HG03571 (cell line): Measurements from ENCODE around the gene METTL15.
"Not testable (repeated sequence)": the region's sequence is repeated elsewhere in the genome, so short reads cannot be mapped to it uniquely, and the experiment has no call there.

Experiments used
- ATAC-seq: cut with Tn5 transposase; IDR thresholded peaks from one replicate; pipeline ENCODE4 v1.9.1; 2021; ENCODE audit not compliant: unreplicated experiment

The METTL15 gene

GRCh38 chr11:28110108-28110820, 2.1 kb downstream of the METTL15 start:
- peak; percentile 34 for ATAC-seq

- ATAC-seq, result no peak
Observed at GRCh38 chr11:28110821-28111200, 2.6 kb downstream of the METTL15 start.

- ATAC-seq, result no peak
Observed at GRCh38 chr11:28114116-28114515, 5.9 kb downstream of the METTL15 start.

DNA sequence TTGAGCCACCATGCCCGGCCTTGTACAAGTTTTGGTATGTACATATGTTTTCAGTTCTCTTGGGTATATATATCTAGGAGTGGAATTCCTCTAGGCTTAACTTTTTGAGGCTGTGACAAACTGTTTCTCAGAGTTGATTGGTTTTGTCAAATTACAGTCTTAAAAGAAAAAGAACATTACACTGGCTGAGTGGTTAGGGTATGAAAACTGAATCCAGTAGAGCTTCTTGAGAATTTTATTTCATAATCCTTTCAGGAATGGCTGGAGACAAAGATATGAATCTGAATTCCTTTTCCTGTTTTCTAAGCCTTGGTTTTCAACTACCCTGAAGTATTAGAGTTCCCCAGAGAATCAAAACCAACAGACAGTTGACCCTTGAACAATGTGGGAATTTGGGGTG, 6.5 kb downstream of the METTL15 start:
- no peak for ATAC-seq

GRCh38 chr11:28117712-28118111, 9.5 kb downstream of the METTL15 start:
- ATAC-seq, result no peak

DNA sequence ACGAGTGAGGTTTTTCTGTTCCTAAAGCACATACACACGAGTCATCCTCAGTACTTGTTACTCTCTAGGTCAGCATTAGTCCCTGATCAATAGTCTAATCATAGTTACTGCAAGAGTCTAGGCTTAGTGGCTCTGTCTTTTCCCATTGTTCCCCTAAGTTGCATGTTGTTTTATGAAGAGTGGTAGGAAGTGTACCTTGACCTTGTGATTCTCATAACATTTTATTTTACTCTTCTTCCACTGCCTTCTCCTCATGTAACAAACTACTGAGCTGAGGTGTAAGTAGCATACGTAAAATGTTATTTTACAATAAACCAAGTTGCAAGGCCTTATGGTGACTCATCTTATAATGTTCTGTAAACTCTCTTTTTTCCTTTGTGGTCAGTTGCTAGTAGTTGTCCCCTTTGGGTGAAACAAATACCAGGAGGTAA, 15.0 kb downstream of the METTL15 start:
- no peak for ATAC-seq

- ATAC-seq, result no peak
Observed at GRCh38 chr11:28132548-28132947, 24.4 kb downstream of the METTL15 start.

GRCh38 chr11:28133146-28133545, 25.0 kb downstream of the METTL15 start:
- ATAC-seq, result no peak

GRCh38 chr11:28136157-28136556, 28.0 kb downstream of the METTL15 start:
- not testable (repeated sequence) for ATAC-seq

- no peak for ATAC-seq
Observed at GRCh38 chr11:28137366-28137765, 29.2 kb downstream of the METTL15 start.

GRCh38 chr11:28137832-28138231, 29.6 kb downstream of the METTL15 start:
- ATAC-seq, result no peak

DNA sequence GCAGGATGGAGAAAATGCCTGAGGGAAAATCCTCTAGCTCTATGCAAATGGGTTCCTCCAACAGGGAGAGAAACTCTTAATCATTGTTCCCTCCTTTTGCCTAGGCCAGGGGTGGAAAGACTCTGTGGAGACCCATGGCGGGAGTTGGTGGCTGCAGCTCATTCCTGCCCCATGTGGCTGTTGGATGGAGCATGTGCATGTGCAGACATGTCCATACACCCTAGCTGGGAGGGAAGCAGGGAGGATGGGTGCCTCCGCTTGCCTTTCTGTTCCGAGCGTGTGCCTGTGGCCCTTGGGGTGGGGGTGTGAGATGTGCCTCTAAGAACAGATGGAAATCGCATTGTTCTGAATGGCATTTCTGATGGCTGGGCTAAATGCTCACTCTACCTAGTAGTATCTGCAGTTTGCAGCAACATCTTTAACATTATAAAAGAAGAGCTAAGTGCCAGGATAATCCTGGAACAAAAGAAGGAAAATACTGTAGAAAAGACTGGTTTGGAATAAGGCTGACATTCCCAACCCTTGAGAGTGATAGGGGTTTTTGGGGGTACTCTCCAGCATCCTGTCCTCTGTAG, 31.7 kb downstream of the METTL15 start:
- ATAC-seq, result no peak

- ATAC-seq, result no peak
Observed at GRCh38 chr11:28140689-28141455, 32.7 kb downstream of the METTL15 start.

DNA sequence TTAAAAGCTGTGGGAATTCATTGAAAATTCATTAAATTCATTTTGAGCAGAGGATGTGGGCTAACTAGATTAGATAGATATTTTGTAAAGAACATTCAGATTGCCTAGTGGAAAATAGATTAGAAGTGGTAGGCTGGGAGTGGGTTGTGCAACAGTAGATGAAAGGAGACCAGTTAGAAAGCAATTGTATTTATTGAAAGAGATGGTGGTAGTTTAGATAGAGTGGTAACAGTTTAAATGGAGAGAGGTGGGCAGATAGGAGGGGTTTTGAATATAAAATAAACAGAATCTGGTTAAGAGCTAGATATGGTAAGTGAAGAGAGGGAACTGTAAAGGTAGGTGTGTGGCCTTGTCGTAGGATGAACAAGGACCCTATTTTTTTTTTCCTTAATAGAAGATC, 34.5 kb downstream of the METTL15 start:
- ATAC-seq, result no peak

GRCh38 chr11:28144808-28145207, 36.6 kb downstream of the METTL15 start:
- no peak for ATAC-seq

DNA sequence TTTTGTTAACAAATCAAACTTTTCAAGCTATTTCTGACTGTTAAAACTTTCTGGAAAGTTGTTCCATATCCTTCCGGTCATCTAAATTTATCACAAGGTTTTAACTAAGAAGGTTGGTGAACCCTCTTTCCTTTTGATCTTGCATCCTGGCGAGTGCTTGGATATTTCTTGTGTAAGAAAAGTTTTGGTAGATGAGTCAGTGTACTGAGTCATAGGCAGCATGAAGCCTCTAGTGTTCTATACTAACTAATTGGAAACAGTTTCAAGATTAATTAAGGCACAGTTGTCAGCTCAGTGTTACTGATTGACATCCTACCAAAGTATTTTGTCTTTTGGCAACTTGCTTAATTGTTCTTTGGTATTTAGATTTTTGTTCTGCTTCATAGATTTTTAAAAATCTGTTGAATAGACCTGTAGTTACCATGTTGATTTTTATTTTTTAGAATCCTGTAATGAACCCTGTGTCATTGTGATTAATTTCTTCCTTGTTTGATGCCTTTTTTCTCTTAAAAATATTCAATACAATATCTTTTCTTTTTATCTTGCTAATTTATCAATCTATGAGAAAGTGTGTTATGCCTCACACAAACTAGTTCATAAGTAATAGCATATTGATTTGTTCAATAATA, 38.0 kb downstream of the METTL15 start:
- ATAC-seq, result no peak

DNA sequence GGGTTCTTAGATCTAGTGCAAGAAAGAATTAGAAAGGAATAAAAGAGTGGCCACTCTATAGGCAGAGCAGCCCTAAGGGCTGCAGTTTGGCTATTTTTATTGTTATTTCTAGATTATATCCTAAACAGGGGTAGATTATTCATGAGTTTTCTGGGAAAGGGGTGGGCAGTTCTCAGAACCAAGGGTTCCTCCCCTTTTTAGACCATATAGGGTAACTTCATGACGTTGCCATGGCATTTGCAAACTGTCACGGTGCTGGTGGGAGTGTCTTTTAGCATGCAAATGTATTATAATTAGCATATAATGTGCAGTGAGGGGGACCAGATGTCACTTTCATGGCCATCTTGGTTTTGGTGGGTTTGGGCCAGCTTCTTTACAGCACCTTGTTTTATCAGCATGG, 44.6 kb downstream of the METTL15 start:
- ATAC-seq, result no peak

DNA sequence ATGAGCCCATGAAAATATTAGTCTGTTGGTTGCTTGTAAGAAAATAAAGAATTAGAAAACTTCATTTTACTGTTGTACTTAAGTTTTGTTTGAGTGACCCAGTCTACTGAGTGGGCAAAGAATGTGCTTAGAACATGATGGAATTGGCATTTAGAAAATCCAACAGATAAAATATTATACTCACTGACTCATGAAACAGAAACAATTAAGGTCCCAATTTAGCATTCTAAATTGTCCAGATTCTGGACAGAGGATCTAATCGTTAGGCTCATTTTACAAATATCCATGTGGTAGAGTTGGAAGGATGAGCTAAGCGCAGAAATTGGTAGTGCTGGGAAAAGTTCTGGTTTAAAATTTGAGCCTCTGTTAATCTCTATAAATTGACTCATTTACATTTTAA, 45.4 kb downstream of the METTL15 start:
- no peak for ATAC-seq

- ATAC-seq, result no peak
Observed at GRCh38 chr11:28168718-28169117, 60.5 kb downstream of the METTL15 start.

GRCh38 chr11:28169816-28170215, 61.6 kb downstream of the METTL15 start:
- no peak for ATAC-seq

- no peak for ATAC-seq
Observed at GRCh38 chr11:28170759-28171158, 62.6 kb downstream of the METTL15 start.

DNA sequence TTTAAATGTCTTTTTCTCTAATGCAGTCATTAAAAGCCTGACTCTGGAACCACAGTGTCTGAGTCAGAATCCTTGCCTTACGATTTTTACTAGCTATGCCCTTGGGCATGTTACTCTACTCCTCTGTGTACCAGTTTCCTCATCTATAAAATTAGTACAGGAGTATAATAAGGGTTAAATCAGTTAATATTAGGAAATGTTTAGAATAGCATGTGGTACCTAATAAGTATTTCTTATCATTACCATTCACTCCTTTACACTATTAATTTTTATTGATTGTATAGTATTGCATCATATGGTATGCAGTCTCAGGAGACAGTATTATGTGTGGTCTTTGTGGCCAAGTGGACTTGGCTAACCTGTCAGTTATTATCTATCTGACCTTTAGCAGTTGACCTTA, 68.2 kb downstream of the METTL15 start:
- ATAC-seq, result no peak
